ENCODE measurements around the gene MEGF11. TPM values are rescaled to one million over a fixed set of nuclear protein-coding genes. Genes with fewer than 3 reads are reported as not detected.

The MEGF11 gene
- total RNA-seq, 1 experiment from 2014 or later = 2.3 TPM

DNA sequence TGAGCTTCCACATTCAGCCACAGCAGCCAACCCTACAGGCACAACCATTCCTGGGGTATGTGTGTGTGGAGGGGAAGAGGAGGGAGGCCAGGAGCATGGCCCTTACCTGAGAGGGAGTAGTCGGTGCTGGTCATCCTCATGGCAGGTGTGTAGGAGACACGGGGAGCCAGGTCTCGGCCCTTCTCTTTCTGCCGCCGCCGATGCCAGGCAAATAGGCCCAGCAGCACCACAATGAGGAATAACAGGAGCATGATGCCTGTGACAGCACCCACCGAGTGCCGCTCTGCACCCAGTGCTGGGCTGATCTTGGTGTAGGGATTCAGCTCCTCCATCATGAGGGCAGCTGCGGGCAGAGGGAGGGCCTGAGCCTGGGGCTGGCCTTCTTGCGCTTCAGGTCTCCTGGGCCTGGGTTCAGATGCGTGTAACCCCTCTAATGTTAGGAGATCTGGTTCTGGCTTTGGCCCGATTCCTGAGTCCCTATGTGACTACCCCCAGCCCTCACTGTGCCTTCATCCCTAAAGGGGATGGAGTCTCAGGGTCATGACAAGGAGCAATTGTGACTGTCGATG lies 339.8 kb downstream of the MEGF11 start (continued):
- no peak for TF ChIP-seq POLR2A (IDR thresholded peaks at IDR 0.05; ENCODE audit: borderline replicate concordance, extremely low read depth, insufficient read depth, insufficient read length)

DNA sequence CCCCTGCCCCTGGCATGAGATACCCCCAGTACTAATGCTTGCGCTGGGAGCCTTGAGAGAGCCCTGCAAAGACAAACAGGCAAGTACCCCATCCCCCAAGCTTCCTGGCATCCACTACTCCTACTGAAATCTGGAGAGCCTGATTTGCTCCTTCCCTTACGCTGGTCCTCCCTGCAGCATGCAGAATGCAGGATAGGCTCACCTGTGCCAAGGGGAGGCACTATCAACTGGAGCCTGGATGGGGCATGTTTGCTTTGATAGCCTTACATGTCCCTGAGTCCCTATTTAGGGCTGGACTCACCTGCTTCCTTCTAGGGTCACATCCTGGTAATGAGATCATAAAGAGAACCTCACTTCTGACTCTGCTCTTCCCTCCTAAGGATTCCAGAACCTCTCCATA lies 341.3 kb downstream of the MEGF11 start:
- RAD21 ChIA-PET (ENCODE audit: low non-redundant PET in 1 of 2, low total read pairs in 2 of 2, uncharacterized antibody in 2 of 2, unreplicated experiment in 2 of 2) = no interaction called here
- Histone ChIP-seq H3K4me1 (ENCODE audit: control insufficient read depth in 1 of 2, insufficient read depth in 2 of 2, low read length in 2 of 2) (no peaks in the 10 kb centered on the region), H3K9ac (ENCODE audit: low read length) (no peak overlapping the region), H3K4me2 (ENCODE audit: low read length) (no peak overlapping the region), H3K27ac (ENCODE audit: low read depth, low read length) (no peak overlapping the region), H3K9me2 (ENCODE audit: insufficient read depth) (no peaks in the 10 kb centered on the region), H3K27me3 (ENCODE audit: insufficient read depth, low read length) (no peaks in the 10 kb centered on the region), H3K4me3 (replicated peaks in 1 of 2; ENCODE audit: low read depth in 1 of 2, low read length in 2 of 2) (no peak overlapping the region), H4K20me1 (ENCODE audit: insufficient read depth) (no peaks in the 10 kb centered on the region), H3K9me3 (ENCODE audit: control insufficient read depth in 1 of 2, insufficient read depth in 1 of 2, low read depth in 1 of 2, low read length in 2 of 2) (no peaks in the 10 kb centered on the region), H3K36me3 (ENCODE audit: control insufficient read depth in 1 of 2, insufficient read depth in 2 of 2, low read length in 2 of 2) (peaks cover 0 to 7% of the 10 kb centered on the region in 2 experiments; a peak in 1 of 4 replicates), H3K79me2 (ENCODE audit: insufficient read depth, low read length) (no peaks in the 10 kb centered on the region), H2AFZ (ENCODE audit: low read depth, low read length, poor library complexity, severe bottlenecking) (no peak overlapping the region)
- BruUV-seq (replicated peaks) = no TSS peak
- no peak for ATAC-seq
- intact Hi-C loops (cut with micrococcal nuclease) = no loop called here
- no peak for DNase-seq (ENCODE audit: low read depth, low spot score)
- POLR2A ChIA-PET = no interaction called here
- CTCF ChIA-PET = no interaction called here
- TF ChIP-seq POLR2A (IDR thresholded peaks at IDR 0.05; ENCODE audit: borderline replicate concordance, extremely low read depth, insufficient read depth, insufficient read length) = no peak
- no peak for TF ChIP-seq TCF7L2 (IDR thresholded peaks at IDR 0.05; ENCODE audit: borderline replicate concordance, extremely low read depth, insufficient read depth, insufficient read length)
- TF ChIP-seq SIN3A (IDR thresholded peaks at IDR 0.05; ENCODE audit: low read depth) = no peak
- no peak for TF ChIP-seq ZFX (IDR thresholded peaks at IDR 0.05)
- TF ChIP-seq SP1 (IDR thresholded peaks at IDR 0.05; ENCODE audit: low read depth) = no peak
- TF ChIP-seq, protein P1, sequence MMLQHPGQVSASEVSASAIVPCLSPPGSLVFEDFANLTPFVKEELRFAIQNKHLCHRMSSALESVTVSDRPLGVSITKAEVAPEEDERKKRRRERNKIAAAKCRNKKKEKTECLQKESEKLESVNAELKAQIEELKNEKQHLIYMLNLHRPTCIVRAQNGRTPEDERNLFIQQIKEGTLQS (IDR thresholded peaks at IDR 0.05) = no peak
- TF ChIP-seq RAD21 (IDR thresholded peaks at IDR 0.05; ENCODE audit: low read depth) = no peak
- TF ChIP-seq EZH2phosphoT487 (IDR thresholded peaks at IDR 0.05; ENCODE audit: borderline replicate concordance) = no peak
- TF ChIP-seq, protein P2, sequence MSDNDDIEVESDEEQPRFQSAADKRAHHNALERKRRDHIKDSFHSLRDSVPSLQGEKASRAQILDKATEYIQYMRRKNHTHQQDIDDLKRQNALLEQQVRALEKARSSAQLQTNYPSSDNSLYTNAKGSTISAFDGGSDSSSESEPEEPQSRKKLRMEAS (IDR thresholded peaks at IDR 0.05) = no peak
- TF ChIP-seq YY1 (IDR thresholded peaks at IDR 0.05; ENCODE audit: extremely low read depth, insufficient replicate concordance, low read depth, low read length) = no peak
- TF ChIP-seq JUND (IDR thresholded peaks at IDR 0.05) = no peak
- TF ChIP-seq, protein P3, sequence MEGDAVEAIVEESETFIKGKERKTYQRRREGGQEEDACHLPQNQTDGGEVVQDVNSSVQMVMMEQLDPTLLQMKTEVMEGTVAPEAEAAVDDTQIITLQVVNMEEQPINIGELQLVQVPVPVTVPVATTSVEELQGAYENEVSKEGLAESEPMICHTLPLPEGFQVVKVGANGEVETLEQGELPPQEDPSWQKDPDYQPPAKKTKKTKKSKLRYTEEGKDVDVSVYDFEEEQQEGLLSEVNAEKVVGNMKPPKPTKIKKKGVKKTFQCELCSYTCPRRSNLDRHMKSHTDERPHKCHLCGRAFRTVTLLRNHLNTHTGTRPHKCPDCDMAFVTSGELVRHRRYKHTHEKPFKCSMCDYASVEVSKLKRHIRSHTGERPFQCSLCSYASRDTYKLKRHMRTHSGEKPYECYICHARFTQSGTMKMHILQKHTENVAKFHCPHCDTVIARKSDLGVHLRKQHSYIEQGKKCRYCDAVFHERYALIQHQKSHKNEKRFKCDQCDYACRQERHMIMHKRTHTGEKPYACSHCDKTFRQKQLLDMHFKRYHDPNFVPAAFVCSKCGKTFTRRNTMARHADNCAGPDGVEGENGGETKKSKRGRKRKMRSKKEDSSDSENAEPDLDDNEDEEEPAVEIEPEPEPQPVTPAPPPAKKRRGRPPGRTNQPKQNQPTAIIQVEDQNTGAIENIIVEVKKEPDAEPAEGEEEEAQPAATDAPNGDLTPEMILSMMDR (IDR thresholded peaks at IDR 0.05 in 2 of 3, conservative IDR thresholded peaks at IDR 0.05 in 1 of 3; ENCODE audit: borderline replicate concordance in 1 of 3, insufficient read depth in 1 of 3, low read depth in 2 of 3, low read length in 2 of 3) = no peak
- TF ChIP-seq ELF1 (IDR thresholded peaks at IDR 0.05; ENCODE audit: borderline replicate concordance, low read depth) = no peak
- no peak for TF ChIP-seq CEBPB (IDR thresholded peaks at IDR 0.05; ENCODE audit: low read depth)
- TF ChIP-seq CBX3 (IDR thresholded peaks at IDR 0.05; ENCODE audit: low read depth) = no peak
- TF ChIP-seq, protein P4, sequence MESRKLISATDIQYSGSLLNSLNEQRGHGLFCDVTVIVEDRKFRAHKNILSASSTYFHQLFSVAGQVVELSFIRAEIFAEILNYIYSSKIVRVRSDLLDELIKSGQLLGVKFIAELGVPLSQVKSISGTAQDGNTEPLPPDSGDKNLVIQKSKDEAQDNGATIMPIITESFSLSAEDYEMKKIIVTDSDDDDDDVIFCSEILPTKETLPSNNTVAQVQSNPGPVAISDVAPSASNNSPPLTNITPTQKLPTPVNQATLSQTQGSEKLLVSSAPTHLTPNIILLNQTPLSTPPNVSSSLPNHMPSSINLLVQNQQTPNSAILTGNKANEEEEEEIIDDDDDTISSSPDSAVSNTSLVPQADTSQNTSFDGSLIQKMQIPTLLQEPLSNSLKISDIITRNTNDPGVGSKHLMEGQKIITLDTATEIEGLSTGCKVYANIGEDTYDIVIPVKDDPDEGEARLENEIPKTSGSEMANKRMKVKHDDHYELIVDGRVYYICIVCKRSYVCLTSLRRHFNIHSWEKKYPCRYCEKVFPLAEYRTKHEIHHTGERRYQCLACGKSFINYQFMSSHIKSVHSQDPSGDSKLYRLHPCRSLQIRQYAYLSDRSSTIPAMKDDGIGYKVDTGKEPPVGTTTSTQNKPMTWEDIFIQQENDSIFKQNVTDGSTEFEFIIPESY (IDR thresholded peaks at IDR 0.05; ENCODE audit: extremely low read depth, insufficient replicate concordance, low read length) = no peak
- TF ChIP-seq, protein P5, sequence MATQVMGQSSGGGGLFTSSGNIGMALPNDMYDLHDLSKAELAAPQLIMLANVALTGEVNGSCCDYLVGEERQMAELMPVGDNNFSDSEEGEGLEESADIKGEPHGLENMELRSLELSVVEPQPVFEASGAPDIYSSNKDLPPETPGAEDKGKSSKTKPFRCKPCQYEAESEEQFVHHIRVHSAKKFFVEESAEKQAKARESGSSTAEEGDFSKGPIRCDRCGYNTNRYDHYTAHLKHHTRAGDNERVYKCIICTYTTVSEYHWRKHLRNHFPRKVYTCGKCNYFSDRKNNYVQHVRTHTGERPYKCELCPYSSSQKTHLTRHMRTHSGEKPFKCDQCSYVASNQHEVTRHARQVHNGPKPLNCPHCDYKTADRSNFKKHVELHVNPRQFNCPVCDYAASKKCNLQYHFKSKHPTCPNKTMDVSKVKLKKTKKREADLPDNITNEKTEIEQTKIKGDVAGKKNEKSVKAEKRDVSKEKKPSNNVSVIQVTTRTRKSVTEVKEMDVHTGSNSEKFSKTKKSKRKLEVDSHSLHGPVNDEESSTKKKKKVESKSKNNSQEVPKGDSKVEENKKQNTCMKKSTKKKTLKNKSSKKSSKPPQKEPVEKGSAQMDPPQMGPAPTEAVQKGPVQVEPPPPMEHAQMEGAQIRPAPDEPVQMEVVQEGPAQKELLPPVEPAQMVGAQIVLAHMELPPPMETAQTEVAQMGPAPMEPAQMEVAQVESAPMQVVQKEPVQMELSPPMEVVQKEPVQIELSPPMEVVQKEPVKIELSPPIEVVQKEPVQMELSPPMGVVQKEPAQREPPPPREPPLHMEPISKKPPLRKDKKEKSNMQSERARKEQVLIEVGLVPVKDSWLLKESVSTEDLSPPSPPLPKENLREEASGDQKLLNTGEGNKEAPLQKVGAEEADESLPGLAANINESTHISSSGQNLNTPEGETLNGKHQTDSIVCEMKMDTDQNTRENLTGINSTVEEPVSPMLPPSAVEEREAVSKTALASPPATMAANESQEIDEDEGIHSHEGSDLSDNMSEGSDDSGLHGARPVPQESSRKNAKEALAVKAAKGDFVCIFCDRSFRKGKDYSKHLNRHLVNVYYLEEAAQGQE (IDR thresholded peaks at IDR 0.05; ENCODE audit: low read depth) = no peak
- no peak for TF ChIP-seq SRF (IDR thresholded peaks at IDR 0.05; ENCODE audit: low read depth)
